Vagina (tissue), 2 donors: ENCODE data around the gene CPA3.

ENCODE experiments used
- POLR2A ChIP-seq, 2 donors: fragments of 450-650 bp; IDR thresholded peaks; one replicate each; pipeline ENCODE4 v1.6.1; 2017; ENCODE audit warnings: antibody characterized with exemption in 2 of 2, mild to moderate bottlenecking in 2 of 2, moderate library complexity in 2 of 2
- TF ChIP-seq, protein P1 (sequence below), 3 experiments: fragments of 450-650 bp in 2 of 3; fragments of 200-600 bp in 1 of 3; sonication (generic) in 1 of 3; IDR thresholded peaks; one replicate each; pipeline ENCODE4 v1.5.1; 2017 to 2019; ENCODE audit warnings: antibody characterized with exemption in 3 of 3, mild to moderate bottlenecking in 2 of 3, moderate library complexity in 2 of 3

DNA sequence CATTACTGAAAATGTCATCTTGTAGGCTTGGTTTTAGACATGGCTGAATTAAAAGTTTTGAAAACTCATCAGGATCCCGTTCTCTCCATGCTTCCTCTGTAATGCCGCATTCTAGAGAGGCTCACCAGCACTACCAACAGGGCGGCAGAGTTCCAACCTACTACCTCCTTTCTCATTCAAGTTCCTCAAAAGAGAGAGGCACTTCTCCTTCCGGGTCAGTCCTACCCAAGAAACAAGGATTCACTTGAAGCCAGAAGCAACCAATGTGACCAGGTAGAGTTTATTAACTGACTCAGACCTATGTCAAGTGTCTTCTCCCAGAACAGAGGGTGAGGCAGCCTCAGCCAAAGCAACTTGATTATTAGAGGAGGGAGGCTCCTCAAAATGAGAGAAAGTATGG is 66.5 kb downstream of the CPA3 start:
- TF ChIP-seq, protein P1, sequence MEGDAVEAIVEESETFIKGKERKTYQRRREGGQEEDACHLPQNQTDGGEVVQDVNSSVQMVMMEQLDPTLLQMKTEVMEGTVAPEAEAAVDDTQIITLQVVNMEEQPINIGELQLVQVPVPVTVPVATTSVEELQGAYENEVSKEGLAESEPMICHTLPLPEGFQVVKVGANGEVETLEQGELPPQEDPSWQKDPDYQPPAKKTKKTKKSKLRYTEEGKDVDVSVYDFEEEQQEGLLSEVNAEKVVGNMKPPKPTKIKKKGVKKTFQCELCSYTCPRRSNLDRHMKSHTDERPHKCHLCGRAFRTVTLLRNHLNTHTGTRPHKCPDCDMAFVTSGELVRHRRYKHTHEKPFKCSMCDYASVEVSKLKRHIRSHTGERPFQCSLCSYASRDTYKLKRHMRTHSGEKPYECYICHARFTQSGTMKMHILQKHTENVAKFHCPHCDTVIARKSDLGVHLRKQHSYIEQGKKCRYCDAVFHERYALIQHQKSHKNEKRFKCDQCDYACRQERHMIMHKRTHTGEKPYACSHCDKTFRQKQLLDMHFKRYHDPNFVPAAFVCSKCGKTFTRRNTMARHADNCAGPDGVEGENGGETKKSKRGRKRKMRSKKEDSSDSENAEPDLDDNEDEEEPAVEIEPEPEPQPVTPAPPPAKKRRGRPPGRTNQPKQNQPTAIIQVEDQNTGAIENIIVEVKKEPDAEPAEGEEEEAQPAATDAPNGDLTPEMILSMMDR (IDR thresholded peaks at IDR 0.05) = no peak
- no peak for TF ChIP-seq POLR2A (IDR thresholded peaks at IDR 0.05)
